NCI-H2196 treated with DMSO at 0.1 percent for 48 hours (cell line): ENCODE data around the gene CLEC2B.
"Not testable (repeated sequence)": the region's sequence is repeated elsewhere in the genome, so short reads cannot be mapped to it uniquely, and the experiment has no call there.

Experiments
- DNase-seq: peaks from one replicate; lab custom pipeline; 2025; ENCODE audit not compliant: unreplicated experiment; lab: John Stamatoyannopoulos, UW

Gene CLEC2B

DNA sequence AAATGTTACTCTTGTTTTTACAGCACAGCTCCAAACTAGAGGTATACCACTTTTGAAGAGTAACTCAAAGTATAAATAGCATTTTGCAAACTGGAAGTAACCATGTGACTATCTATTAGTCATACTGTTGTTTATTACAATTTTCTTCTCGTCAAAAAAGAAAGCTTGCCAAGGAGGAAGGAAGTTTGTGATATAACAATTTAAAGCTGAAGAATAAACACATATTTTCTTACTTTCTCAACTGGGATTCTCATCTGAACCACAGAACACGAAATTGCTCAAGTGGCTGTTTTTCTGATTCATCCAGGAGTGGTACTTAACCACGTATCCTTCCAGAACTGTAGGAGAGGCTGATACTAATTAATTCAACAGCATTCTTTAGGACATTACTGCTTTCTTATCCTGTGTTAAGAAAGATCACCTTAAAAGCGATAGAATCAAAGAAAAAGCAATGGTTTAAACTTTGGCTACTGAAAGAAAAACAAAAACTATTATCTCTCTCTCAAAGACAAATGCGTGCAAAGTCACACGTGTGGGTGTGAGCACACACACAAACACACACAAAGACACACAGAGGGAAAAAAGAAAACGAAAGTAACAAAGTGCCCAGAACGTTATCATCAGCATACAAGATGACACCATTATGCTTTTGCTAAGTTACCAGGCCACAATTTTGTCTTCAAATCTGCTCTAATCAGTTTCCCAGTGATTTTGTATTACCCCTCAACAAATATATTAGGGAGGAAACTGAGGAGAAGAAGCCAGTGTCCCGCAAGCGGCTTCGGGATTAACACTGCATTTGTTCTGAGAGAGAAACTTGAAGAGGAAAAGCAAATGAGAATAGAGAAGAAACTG is at the start of gene CLEC2B:
Gene CLEC2B (minus strand): TSS at position 48 of the 855 bp plus-strand sequence.
- no peak for DNase-seq

DNA sequence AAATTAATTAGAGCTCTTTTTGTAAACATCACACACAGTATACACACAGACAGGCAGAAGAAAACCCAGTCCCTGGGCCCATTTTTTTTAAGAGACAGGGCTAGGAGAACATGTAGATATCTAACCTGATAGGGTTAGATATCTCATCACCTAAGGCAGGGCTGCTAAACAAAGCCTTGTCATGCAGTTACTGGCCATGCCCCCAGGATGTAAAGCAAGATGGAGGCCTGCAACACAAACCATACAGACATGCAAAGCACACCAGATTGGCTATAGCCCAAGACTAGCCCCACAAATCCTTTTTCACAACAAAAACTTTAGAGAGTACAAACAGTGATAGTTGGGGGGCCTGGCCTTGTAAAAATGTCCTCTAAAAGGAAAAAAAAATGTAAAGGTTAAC is 42.6 kb upstream of the CLEC2B start:
- DNase-seq, result no peak

DNA sequence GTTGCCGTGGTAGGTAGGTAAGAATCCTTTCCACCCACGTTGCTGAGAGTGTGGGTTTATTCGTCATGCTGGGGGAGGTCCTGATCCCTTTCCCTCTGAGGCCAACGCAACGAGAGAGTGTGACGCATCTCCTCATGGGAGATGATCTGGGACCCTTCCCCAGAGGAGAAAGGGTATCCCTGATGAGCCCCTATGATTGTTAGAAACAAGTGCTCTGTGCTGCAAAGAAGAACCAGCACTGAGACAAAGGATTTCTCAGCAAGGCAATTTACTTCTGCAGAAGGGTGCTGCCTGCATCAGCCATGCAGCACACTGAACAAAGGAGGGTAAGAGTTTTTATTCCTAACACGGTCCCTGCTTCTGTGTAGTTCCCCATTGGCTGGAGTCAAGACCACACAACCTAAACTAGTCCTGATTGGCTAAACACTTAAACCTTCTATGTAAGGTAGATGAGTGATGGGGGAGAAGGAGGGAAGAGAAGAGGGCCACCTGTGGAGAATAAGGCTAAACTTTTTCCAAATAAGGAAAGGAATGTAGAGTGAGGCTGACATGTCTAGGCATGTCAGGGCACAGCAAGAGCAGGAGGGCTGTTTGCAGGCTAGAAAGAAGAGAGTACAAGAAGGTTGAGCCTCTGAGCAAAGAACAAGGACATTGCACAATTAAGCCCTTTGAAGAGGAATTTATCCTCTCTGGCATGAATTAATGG is 41.7 kb upstream of the CLEC2B start:
- no peak for DNase-seq

DNA sequence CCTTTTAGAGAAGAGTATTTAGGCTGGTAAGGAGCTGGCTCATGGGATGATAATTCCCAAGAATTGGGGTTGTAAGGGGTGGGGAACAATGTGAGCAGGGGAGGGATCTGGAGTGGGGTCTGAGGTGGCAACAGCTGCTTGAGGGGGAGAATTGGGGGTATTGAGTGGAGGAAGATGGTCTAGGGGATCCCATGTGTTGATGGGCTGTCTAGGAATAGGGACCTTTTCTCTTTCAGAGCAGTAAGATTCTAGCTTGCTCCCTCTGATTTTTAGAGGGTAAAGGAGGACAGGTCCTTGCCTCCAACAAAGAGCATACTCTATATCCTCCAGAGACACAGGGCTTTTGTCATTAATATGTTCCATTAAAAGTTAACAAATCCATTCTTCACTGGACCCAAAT is 40.6 kb upstream of the CLEC2B start:
- no peak for DNase-seq

DNA sequence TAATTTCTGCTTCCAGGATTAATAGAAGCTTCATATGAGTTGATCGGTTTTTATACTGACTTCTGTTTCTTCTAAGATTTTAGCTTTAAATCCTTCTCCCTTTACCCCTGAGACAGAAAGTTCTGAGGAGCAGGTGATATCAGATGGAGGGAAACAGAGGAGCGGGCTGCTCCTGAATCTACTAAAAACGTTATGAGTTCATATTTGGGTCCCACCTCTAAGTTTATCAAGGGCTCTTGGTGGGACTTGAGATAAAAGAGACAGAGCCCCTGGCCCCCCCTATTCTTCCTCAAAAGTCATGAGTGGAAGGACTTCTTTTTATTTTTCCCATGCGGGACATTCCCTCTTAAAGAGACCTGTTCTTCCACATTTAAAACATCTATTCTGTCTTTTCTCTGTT is 39.2 kb upstream of the CLEC2B start:
- no peak for DNase-seq

DNA sequence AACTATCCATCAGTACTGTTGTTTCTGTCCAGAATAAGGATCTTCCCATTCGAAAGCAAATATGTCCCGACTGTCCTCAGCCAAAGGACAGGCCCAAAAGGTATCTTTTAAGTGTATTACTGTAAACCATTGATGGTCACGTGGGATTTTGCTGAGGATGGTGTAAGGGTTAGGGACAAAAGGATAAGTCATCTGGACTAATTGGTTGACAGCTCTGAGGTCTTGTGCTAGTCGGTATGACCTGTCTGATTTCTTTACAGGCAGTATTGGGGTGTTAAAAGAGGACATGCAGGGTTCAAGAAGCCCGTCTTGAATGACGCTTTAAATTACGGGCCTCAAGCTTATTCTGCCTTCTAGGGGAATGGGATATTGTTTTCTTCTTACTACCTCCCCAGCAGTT is 38.6 kb upstream of the CLEC2B start:
- DNase-seq, result no peak

DNA sequence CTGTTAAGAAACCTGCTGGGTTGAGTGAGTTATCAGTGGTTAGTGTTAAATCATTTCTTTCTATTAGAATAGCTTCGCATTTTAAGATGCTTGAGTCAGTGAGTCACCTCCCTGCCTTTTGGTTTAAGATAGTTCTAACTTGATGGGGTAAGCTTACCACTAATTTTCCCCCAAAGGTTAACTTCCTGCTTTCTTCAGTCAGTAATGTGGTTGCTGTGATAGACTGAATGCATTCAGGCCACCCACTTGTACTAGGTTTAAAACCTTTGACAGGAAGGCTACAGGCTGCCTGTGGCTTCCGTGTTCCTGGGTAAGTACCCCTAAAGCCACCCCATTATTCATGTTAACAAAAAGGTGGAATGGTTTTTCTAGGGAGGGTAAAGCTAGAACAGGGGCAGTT is 37.7 kb upstream of the CLEC2B start:
- no peak for DNase-seq

DNA sequence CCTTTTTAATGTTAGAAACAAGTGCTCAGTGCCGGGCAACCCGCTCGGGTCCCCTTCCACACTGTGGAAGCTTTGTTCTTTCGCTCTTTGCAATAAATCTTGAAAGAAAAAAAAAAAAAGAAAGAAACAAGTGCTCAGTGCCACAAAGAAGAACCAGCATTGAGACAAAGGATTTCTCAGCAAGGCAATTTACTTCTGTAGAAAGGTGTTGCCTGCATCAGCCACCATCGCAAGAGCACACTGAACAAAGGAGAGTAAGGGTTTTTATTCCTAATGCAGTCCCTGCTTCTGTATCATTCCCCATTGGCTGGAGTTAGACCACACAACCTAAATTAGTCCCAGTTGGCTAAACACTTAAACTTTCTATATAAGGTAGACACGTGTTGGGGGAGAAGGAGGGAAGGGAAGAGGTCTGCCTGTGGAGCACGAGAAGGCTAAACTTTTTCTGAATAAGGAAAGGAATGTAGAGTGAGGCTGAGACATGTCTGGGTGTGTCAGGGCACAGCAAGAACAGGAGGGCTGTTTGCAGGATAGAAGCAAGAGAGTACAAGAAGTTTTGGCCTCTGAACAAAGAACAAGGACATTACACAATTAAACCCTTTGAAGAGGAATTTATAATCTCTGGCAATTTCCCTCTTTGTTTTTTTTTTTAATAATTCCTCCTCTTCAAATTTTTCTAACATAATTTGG is 33.5 kb upstream of the CLEC2B start:
- DNase-seq, result no peak

DNA sequence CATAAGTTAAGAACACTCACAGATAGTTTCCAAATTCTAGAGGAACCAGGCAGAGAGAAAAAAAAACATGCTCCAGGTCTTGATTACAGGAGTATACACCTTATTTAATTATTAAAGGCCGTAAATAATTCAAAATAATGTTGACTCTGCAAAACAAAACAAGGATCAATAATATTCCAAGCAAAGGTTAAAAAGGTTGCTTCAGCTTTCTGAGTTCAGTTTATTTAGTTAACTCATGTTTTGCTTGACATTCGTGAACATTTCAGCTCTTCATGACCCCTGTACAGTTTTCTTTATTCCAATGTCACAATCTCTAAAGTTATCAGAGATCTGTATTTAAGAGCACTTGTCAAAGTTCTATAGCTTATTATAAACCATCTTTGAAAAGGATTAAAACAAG is 31.8 kb upstream of the CLEC2B start:
- no peak for DNase-seq

DNA sequence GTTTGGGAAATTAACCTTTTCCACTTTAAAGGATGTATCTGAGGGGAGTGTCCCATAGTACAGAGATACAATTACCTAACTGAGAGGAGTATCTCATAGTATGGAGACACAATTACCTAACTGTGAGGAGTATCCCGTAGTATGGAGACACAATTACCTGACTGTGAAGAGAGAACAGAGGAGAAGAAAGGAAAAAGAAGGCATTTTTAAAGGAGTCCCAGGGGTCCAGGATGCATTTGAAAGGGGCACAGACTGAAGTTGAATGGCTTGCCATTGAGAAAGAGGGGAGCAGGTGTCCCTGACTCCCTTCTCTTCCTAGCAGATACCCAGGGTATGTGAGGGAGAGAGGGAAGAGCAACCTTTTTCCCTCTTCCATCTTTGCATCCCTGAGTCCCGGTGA is 30.1 kb upstream of the CLEC2B start:
- no peak for DNase-seq

DNA sequence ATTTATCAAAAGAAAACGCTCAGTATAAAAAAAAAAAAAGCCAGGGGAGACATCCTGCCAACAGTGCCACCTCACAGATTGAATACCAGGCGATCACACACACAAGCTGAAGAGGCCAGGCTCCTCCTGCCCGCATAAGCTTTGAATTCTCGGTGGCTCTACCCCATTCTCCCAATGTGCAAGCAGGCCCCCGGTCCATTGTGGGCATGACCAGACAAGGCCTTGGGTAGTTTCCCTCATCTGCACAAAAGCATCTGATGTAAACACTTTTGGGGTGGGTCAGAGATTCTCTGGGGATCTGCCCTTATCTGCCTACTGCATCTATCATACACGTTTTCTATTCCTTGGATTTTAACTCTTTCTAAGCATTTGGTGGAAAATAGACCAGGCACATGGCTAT is 28.4 kb upstream of the CLEC2B start:
- no peak for DNase-seq

DNA sequence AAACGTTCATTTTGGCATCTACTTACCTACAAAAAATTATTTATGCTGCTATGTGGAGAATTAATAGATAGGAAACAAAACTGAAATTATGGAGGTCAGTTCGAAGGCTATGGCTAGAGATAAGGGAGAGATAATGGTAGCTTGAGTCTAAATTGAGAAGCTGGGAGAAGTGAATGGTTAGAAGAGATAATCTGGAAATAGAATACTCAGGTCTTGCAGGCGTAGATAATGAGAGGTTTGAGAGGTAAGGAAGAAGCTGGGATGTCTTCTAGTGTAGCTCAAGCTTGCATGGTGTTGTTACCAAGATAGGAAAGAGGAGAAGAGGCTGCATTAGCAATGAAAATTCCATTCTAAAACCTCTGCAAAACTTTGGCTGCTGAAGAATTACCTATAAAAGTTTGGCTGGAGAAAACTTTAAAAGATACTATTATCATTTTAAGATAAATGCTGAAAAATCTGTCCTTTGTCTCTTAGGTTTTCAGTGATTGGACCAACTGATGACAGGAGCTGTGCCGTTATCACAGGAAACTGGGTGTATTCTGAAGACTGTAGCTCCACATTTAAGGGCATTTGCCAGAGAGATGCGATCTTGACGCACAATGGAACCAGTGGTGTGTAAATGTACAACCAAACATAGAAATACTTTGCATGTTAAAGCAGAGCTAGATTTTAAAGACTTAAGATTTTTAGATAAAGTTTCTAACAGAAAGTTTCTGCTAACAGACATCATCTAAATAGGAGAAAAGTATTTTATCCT is 26.2 kb upstream of the CLEC2B start:
- no peak for DNase-seq

DNA sequence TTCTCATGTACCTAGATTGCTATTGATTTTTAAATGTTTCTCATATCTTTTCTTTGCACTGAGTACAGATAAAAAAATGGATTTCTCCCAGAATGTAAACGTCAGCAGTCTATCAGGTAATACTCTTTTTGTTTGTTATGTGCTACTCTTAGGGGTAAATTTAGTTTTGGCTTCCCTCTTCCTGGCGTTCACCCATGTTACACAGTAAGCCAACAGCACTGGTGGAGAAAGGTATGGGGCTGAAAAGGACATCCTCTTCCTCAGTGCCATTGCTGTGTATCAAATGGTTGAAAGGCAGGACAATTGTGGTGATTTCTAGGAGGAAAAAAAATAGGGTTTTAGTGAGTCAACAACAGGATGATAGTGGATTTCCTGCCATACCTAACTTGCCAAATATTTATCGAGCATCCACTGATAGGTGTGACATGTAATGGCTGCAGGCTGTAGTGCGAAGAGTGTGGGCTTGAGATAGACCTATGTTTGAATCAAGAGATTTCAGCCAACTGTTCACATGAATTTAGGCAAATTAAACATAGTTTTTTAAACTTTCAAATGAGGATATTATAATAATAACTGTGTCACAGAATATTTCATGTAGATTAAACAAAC is 19.6 kb upstream of the CLEC2B start:
- DNase-seq, result no peak

DNA sequence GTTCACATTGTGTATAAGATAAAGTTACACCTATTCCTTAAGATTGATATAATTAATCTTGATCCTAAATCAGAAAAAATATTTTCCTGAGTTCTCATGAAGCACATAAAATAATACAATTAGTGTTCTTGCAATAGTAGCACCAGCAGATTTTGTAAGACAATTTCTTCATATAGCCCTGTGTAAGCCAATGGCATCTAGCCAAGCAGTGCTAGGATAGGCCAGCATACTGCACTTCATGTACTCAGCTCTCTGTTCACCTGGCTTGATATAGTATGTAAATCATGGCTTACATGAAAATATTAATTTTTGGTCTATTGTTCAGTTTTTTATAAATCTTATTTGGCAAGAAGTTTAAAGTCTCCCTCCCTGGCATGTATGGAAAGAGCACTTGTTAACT is 14.0 kb upstream of the CLEC2B start:
- no peak for DNase-seq

DNA sequence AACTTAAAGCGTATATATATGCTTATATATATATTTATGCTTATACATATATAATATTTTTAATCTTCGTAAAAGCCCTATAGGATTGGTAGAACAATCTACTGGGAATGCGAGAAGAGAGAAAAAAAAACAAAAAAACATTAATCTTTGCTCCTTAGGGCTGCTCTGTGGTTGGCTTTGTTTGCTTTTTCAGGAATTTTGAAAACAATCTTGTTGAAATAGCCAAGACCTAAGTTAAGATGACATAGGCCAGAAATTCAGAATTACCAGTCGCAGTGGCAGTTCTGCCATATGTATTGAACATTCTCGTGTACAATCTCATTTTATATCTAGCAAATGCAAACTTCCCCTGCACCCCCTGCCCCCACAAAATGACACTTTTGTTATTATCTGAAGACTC is 12.8 kb upstream of the CLEC2B start:
- no peak for DNase-seq

DNA sequence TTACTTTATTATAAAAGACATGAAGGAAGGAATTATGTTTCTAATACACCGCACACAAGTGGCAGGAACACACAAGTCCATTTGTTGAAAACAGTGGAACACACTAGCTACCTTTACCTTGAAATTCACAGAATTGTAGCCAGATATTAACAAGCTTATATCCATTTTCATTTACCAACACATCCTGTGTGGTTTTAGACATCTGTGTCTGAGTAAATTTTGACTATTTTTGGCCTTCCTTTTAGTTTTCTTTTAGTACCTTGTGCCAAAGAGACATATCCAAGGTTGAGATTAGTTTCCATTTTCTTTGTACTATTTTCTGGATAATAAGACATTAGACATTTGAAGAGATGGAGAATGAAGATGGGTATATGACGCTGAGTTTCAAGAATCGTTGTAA is 12.1 kb upstream of the CLEC2B start, which contains the start of gene KLRF2:
Gene KLRF2 (plus strand): TSS at position 244 of the 400 bp plus-strand sequence. CDS start 107 bp downstream, at position 351.
- no peak for DNase-seq

DNA sequence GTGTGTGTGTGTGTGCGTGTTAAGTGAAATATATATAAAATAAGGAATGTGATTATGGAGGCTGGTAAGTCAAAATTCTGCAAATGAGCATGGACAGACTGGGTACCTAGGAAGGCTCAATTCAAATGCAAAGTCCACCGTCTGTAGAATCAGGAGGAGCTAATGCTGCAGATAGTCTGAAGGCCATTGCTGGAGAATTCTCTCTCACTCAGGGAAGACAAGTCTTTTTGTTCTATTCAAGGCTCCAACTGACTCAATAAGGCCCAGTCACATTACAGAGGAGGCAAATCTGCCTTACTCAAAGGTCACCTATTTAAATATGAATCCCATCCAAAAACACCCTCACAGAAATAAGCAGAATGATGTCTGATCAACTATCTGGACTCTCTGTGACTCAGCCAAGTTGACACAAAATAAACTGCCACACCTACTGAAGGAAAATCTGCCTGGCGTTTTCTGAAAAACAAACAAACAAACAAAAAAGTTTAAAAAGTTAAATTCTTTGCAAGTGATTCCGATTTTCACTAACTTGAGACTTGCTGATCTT is 11.5 kb upstream of the CLEC2B start:
- DNase-seq, result no peak

DNA sequence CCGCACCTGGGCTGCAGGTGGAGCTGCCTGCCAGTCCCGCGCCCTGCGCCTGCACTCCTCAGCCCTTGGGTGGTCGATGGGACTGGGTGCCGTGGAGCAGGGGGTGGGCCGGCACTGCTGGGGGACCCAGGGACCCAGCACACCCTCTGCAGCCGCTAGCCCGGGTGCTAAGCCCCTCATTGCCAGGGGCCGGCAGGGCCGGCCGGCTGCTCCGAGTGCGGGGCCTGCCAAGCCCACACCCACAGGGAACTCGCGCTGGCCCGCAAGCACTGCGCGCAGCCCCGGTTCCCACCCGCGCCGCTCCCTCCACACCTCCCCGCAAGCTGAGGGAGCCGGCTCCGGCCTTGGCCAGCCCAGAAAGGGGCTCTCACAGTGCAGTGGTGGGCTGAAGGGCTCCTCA is 7.0 kb upstream of the CLEC2B start:
- DNase-seq, result not testable (repeated sequence)

DNA sequence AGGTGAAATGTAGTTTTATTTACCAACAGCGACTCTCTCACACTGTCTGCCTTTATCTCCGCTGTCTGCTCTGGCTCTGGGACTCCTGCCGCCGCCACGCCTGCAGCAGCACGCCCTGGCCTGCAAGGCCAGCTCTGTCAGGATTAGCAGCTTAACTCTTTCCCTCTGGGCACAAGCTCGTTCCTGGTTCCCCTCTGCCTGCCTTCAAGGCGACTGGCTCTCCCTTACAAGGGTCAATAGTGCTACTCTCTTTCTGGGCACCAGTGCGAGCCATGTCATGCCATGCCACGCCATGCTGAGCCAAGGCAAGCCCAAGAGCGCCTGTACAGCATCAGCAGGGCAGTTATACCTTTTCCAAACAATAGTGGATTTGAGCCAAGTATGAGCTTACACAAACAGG is 3.6 kb upstream of the CLEC2B start:
- DNase-seq, result no peak

DNA sequence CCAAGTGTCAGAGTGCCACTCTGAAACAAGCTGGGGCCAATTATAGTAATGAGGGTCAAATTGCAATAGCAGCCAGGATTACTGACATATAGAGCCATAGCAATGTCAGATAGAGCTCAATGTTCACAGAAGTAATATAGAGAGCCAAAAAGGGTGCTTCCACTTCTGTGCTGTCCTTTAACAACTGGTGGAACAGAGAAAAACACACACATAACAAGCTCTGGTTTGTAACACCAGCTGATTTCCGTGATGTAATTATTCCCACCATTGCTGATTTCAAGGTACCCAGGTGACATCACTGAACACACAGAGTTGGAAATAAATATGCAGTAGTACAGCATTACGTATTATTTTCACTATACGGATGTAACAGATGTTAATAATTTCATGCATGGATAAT is 3.0 kb upstream of the CLEC2B start:
- DNase-seq, result no peak
